Loucy (cell line): ENCODE results near the gene NOTCH3.

Experiments used
- H2AFZ ChIP-seq: fragments of 200-600 bp; sonication (generic); 2 replicates; pipeline ENCODE4 v1.6.0; 2016; ENCODE audit warnings: antibody characterized with exemption, mild to moderate bottlenecking, low read length, moderate library complexity
- H3F3A ChIP-seq: fragments of 200-600 bp; 2 replicates; pipeline ENCODE4 v1.6.0; 2016; ENCODE audit warnings: antibody characterized with exemption, low read depth, mild to moderate bottlenecking
- H3K27me3 ChIP-seq: fragments of 200-600 bp; sonication (generic); 2 replicates; pipeline ENCODE4 v1.6.1; 2014; ENCODE audit warnings: low read length, mild to moderate bottlenecking; ENCODE audit not compliant: insufficient read depth, poor library complexity, severe bottlenecking
- H3K36me3 ChIP-seq: fragments of 200-600 bp; sonication (generic); 2 replicates; pipeline ENCODE4 v1.6.1; 2016; ENCODE audit warnings: low read length; ENCODE audit not compliant: insufficient read depth
- H3K4me1 ChIP-seq: fragments of 200-600 bp; sonication (generic); 2 replicates; pipeline ENCODE4 v1.5.1; 2014; ENCODE audit warnings: low read length, mild to moderate bottlenecking; ENCODE audit not compliant: insufficient read depth, poor library complexity, severe bottlenecking
- H3K4me2 ChIP-seq: fragments of 200-600 bp; sonication (generic); 2 replicates; pipeline ENCODE4 v1.6.0; 2014; ENCODE audit warnings: antibody characterized with exemption, low read length, low read depth, mild to moderate bottlenecking; ENCODE audit not compliant: poor library complexity, severe bottlenecking
- H3K4me3 ChIP-seq: fragments of 200-600 bp; sonication (generic); 2 replicates; pipeline ENCODE4 v1.5.1; 2014; ENCODE audit warnings: low read length, mild to moderate bottlenecking, mixed read lengths; ENCODE audit not compliant: poor library complexity, severe bottlenecking
- H3K79me2 ChIP-seq: fragments of 200-600 bp; sonication (generic); 2 replicates; pipeline ENCODE4 v1.6.1; 2014; ENCODE audit warnings: low read length; ENCODE audit not compliant: insufficient read depth
- H3K9ac ChIP-seq: fragments of 200-600 bp; sonication (generic); 2 replicates; pipeline ENCODE4 v1.6.0; 2014; ENCODE audit warnings: mild to moderate bottlenecking, low read depth, low read length, moderate library complexity; ENCODE audit not compliant: poor library complexity, severe bottlenecking
- H3K9me2 ChIP-seq: fragments of 200-600 bp; sonication (generic); replicated peaks from 2 replicates; pipeline ENCODE4 v1.6.1; 2016; ENCODE audit warnings: low read depth, low read length, mixed read lengths
- H3K9me3 ChIP-seq: fragments of 200-600 bp; sonication (generic); 2 replicates; pipeline ENCODE4 v1.6.1; 2014; ENCODE audit warnings: mild to moderate bottlenecking, antibody characterized with exemption, low read length, low read depth; ENCODE audit not compliant: insufficient read depth
- H4K20me1 ChIP-seq: fragments of 200-600 bp; sonication (generic); 2 replicates; pipeline ENCODE4 v1.6.0; 2014; ENCODE audit warnings: antibody characterized with exemption, low read length, mild to moderate bottlenecking; ENCODE audit not compliant: insufficient read depth, poor library complexity, severe bottlenecking
- EZH2phosphoT487 ChIP-seq: fragments of 200-600 bp; IDR thresholded peaks from 2 replicates; pipeline ENCODE4 v1.6.1; 2018; ENCODE audit warnings: antibody characterized with exemption, mild to moderate bottlenecking, moderate library complexity, borderline replicate concordance
- TF ChIP-seq, protein P1 (sequence below): fragments of 200-600 bp; sonication (generic); conservative IDR thresholded peaks from 2 replicates; pipeline ENCODE4 v1.5.1; 2014; ENCODE audit warnings: mild to moderate bottlenecking, antibody characterized with exemption, low read length

NOTCH3 gene

DNA sequence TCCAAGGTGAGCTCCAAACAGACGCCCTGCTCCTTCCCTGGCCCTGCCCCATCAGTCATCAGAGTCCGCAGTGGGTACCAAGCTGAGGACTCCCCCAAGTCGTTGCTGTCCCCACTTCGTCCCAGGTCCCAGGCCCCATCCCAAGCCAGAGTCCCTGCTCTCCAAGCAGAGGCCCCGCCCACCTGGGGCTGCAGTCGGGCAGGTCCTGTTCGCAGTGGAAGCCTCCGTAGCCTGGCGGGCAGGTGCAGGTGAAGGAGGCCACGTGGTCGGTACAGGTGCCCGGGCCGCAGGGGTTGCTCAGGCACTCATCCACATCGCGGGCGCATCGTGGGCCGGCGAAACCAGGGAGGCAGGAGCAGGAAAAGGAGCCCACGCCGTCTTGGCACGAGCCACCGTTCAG lies 19.4 kb downstream of the NOTCH3 start:
- H4K20me1 ChIP-seq = no peaks in the 10 kb centered on the region
- TF ChIP-seq EZH2phosphoT487 = no peak
- TF ChIP-seq, protein P1, sequence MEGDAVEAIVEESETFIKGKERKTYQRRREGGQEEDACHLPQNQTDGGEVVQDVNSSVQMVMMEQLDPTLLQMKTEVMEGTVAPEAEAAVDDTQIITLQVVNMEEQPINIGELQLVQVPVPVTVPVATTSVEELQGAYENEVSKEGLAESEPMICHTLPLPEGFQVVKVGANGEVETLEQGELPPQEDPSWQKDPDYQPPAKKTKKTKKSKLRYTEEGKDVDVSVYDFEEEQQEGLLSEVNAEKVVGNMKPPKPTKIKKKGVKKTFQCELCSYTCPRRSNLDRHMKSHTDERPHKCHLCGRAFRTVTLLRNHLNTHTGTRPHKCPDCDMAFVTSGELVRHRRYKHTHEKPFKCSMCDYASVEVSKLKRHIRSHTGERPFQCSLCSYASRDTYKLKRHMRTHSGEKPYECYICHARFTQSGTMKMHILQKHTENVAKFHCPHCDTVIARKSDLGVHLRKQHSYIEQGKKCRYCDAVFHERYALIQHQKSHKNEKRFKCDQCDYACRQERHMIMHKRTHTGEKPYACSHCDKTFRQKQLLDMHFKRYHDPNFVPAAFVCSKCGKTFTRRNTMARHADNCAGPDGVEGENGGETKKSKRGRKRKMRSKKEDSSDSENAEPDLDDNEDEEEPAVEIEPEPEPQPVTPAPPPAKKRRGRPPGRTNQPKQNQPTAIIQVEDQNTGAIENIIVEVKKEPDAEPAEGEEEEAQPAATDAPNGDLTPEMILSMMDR = no peak
- H3K4me3 ChIP-seq = no peak overlapping the region
- H2AFZ ChIP-seq = no peak overlapping the region
- no peaks in the 10 kb centered on the region for H3K36me3 ChIP-seq
- no peaks in the 10 kb centered on the region for H3K9me2 ChIP-seq
- H3K9ac ChIP-seq = no peak overlapping the region
- no peaks in the 10 kb centered on the region for H3K4me1 ChIP-seq
- no peaks in the 10 kb centered on the region for H3K9me3 ChIP-seq
- H3F3A ChIP-seq = no peaks in the 10 kb centered on the region
- no peaks in the 10 kb centered on the region for H3K79me2 ChIP-seq
- no peaks in the 10 kb centered on the region for H3K27me3 ChIP-seq
- H3K4me2 ChIP-seq = no peak overlapping the region

DNA sequence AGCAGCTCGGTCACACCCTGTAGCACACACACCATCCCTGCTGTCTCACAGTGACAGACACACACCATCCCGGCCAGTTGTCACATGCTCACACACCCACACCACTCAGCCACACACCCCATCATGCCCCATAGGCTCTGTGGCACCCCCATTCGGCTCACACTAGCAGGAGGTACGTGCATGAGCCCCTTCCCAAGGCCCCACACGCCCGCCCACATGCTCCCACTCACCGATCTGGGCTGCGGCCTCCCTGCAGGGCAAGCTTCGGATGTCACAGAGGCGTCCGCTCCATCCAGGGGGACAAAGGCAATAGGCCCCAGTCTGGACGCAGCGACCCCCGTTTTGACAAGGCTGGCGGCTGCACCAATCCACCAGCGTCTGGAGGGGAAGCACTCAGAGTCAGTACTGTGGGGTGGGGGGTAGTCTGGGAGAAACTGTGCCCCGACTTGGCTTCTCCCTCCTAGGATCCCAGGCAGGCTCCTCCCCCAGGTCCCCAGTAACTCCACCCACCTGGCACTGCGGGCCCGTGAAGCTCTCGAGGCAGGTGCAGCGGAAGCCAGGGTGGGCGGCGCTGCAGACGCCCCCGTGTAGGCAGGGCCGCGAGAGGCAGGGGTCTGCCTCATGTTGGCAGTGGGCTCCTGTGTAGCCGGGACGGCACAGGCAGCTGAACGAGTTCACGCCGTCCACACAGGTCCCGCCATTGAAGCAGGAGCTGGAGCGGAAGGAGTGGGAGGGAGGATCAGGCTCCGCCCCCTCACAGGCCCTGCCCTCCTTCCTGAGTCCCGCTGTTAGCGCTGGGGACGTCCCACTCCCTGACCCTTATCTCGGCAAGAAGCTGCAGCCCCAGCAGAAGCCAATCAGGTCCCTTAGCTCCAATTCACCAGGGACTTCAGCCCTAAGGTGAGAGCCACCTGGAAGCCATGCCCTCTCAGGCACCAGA lies 20.1 kb downstream of the NOTCH3 start:
- Histone ChIP-seq H3K9ac (no peak overlapping the region), H3K9me3 (no peaks in the 10 kb centered on the region), H3K36me3 (no peaks in the 10 kb centered on the region), H3K79me2 (no peaks in the 10 kb centered on the region), H3K27me3 (no peaks in the 10 kb centered on the region), H2AFZ (no peak overlapping the region), H3K4me1 (no peaks in the 10 kb centered on the region), H3K4me3 (no peak overlapping the region), H3F3A (no peaks in the 10 kb centered on the region), H4K20me1 (no peaks in the 10 kb centered on the region), H3K4me2 (no peak overlapping the region), H3K9me2 (no peaks in the 10 kb centered on the region)
- no peak for TF ChIP-seq EZH2phosphoT487
- TF ChIP-seq, protein P1 = no peak

DNA sequence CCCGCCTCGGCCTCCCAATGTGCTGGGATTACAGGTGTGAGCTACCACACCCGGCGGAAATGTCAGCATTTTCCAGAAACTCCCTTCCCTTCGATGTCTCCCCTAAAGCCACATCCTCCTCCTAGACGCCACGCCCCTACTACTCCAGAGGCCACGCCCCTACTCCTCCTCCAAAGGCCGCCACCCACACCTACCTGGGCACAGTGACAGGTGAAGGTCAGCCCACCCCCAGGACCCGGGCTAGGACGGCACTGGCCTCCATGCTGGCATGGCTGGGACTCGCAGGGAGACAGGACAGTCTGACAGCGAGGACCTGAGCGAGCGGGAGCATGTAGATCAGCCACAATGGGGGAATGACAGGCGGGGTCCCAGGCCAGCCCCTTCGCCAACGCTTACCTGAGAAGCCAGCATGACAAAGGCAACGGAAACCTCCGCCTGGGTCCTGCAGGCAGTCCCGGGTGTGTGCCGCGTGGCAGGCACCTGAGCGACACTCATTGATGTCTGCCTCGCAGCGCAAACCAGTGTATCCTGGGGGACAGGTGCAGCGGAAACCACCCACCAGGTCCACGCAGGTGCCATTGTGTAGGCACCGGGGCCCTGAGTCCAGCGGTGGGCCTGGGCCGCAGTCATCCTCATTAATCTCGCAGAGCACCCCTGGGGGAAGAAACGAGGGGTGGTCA lies 22.0 kb downstream of the NOTCH3 start:
- Histone ChIP-seq H3K9me3 (no peaks in the 10 kb centered on the region), H3K79me2 (no peaks in the 10 kb centered on the region), H3F3A (no peaks in the 10 kb centered on the region), H2AFZ (no peak overlapping the region), H3K9me2 (no peaks in the 10 kb centered on the region), H3K4me2 (no peak overlapping the region), H3K4me3 (no peak overlapping the region), H3K4me1 (no peaks in the 10 kb centered on the region), H3K36me3 (no peaks in the 10 kb centered on the region), H4K20me1 (no peaks in the 10 kb centered on the region), H3K9ac (no peak overlapping the region), H3K27me3 (no peaks in the 10 kb centered on the region)
- TF ChIP-seq, protein P1 = no peak
- TF ChIP-seq EZH2phosphoT487 = no peak
